HuH-7 (cell line): ENCODE measurements around the gene ZNF462.
"Not testable (repeated sequence)": the region's sequence is repeated elsewhere in the genome, so short reads cannot be mapped to it uniquely, and the experiment has no call there.

ENCODE experiments used
- DNase-seq: peaks from one replicate; pipeline ENCODE4 v3.0.0; 2011; ENCODE audit warnings: low spot score

Gene ZNF462

DNA sequence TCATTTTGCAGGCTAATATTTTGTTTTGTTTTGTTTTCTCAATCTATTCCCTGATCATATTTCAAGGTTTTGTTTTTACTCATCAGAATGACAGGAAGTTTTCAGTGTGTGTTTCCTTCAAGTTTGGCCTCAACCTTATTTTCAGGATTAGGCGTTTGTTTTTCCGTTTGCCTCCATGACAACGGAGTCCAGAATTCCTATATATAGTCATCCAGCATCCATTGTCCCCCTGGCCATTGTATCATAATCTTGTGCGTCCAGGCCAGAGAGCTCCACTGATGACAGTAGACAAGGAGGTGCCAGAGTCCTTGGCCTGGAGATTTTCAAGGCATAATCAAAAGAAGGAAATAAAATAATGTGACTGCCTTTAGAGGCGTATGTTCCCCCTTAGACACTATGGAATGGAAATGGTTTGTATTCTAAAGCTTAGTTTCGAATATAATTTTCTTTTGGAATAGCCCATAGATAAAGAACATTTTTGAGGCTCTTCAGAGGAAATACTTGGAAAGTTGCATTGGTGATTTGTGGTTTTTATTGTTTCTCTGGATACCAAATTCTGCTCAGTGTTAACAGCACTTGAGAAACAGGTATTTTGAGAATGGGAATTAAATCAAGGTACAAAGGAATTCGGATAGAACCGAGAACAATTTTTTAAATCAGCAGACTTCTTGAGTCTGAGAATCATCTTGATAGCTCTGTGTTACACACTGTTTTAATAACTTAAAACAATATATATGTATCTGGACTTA, 99.8 kb downstream of the ZNF462 start:
- no peak for DNase-seq

DNA sequence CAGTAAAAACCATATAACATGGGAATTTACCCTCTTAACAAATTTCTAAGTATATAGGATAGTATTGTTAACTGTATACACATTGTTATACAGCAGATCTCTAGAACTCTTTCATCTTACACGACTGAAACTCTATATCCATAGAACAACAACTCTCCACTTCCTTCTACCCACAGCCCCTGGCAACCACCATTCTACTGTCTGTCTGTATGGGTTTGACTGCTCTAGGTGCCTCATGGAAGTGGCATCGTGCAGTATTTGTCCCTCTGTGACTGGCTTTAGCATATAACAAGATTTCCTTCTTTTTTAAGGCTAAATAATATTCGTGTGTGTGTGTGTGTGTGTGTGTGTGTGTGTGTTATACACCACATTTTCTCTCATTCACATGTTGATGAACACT, 100.7 kb downstream of the ZNF462 start:
- no peak for DNase-seq

DNA sequence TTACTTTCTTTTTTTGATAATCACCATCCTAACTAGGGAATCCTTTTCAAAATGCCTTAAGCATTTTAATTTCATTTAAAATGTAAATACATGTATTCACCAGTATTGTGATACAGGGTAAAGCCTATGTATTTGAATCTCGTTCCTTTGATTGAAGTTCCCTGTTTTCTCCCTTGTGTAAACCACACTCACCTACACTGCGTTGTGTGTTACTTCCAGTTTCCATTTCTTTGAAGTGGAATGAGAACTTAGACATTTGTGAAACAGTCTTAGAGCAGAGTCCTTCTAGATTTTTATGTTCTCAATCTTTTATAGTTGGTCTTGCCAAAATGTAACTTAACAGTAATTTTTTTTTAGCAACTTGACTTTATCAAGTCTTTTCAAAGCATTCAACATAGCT, 101.4 kb downstream of the ZNF462 start:
- no peak for DNase-seq

DNA sequence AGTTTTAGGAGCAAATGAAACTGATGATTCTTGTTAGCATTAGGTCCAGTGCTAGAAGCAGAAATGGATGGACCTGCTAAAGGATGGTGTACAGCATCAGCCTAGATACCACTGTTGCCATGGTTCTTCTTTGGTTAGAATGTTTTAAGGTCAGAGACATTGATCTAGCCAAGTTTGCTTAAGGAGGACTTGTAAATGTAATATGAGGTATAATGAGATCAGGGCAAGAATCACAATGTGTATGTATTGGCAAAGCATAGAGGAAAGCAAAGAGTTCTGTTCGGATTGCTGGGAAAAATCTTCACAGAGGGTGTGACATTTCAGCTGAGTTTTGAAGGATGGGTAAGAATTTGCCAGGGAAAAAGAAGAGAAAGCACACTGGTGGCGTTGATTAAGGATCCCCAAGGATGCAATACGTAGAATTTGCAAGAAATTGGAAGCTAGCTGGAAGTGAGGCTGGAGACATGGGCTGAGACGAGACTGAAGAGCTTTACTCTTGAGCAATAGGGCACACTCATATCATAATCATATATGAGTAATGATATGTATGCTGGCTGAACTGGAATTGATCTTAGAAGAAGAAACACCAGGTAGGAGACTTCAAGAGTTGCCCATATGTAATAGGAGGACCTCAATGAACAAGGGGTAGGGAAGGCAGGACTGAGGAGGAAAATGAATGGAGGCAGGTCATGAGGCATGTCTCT, 102.0 kb downstream of the ZNF462 start:
- no peak for DNase-seq

DNA sequence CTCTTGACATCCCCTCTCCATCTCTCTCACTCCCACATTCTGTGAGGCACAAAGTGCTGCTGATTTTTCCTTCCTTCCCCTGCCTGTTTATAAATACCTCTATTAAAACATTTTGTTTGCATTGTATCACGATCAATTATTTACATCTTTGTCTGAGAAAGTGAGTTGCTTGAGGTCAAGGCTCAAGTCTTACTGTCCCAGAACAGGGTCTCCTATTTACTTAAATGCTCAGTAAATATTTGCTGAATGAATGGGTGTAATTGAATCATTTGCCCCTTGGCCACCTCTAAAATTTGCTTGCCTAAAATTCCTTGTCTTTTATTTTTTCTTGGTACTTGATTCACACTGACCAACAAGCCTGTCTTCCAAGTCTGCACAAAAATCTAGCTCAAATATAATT, 103.5 kb downstream of the ZNF462 start:
- no peak for DNase-seq

DNA sequence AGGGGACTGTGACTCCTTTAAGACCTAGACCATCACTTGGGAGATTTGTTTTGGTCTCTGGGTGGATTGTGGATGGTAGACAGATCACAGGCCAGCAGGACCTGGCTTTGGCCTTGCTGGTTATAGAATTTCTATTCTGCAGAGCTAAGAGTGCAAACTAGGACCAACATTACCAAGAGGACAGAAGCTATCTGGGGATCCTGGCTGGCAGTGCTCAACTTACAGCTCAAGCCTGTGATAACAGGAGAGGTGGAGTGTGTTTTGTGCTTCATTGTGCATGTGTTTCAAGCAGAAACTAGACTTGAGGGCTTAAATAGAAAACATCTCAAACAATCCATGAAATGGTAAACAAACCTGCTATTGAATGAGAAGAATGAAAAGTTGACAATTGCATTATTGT, 106.7 kb downstream of the ZNF462 start:
- no peak for DNase-seq

DNA sequence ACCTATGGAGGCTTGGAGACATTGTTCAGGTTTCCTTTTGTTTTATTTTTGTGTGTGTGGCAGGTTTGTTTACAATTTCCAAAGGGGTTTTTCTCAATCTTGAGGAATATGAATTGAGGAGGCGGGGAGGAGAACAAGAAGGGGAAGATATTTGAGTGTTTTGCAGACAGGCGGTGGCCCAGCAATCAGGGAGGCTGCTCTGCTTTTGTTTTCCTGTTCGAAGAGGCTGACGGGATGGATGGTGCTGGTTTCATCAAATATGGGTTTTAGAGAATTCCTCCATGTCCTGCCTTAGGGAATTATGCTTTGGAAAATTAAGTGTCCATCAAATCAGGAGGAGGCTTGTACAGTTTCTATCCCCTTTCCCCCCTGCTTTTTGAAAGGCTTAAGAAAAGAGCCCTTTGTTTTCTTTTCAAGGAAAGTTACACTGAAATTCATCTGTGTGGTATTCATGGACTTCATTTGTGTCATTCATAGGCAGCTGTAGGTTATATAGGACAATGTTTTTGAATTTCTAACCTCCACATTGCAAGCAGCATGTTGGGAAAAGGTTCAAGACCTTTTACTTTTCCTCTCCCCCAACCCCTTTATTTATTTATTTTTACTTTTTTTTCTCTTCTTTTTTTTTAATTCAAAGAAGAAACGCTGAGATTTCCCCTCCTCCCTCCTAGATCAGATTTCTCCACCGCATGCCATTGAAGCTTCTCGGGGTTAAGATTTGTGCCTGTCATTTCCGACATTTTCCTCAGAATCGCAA, 107.4 kb downstream of the ZNF462 start:
- no peak for DNase-seq

DNA sequence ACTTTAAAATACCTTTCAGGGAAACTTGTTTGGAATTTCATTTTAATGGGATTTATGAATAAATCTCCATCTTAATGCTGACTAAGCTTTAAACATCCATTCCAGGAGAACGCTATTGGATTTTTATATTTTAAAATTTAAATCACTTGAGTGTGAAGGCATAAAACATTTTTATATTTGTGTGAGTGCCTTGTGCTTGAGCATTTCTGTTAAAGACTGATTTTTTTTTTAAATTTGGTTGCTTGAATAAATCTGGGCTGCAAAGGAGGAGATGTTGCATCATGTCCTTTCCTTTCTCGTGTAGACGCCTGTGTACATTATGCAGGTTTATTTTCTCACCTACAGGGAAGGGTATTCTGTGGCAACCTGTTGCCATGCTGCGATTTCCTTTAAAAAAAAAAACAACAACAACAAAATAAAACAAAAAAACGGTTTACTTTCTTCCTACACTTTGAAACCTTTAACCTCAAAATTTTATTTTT, 108.1 kb downstream of the ZNF462 start:
- no peak for DNase-seq

DNA sequence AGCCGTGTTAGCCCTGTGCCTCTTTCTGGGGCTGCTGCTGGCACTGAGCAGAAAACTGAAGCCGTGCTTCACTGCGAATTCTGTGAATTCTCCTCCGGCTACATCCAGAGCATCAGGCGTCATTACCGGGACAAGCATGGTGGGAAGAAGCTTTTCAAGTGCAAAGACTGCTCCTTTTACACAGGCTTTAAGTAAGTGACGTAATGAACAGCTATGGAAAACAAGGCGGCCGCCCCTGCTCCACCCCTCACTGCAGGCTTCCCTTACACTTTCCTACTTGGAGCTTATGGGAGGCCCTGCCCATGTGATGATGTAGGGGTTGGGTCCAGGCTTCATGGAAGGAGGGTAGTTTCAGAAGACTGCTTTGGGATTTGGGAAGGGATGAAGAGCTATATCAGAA, 109.1 kb downstream of the ZNF462 start:
- DNase-seq: no peak

DNA sequence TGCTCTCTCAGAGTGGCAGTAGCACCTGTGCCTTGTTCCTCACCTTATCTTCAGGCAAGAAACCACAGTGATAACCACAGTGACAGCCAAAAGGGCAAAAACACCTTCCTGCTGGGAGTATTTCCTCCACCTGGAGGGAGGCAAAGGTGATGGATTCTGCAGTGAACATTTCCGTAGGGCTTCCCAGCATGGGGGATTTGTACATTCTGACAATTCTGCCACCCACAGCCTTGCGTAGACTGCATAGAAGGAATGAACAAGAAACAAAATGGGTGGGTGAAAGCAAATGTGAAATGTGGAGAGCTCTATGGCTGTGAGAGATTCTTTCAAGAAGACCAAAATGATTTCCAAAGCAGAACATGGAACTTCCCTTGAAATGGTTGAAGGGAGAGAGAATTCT, 111.4 kb downstream of the ZNF462 start:
- no peak for DNase-seq

DNA sequence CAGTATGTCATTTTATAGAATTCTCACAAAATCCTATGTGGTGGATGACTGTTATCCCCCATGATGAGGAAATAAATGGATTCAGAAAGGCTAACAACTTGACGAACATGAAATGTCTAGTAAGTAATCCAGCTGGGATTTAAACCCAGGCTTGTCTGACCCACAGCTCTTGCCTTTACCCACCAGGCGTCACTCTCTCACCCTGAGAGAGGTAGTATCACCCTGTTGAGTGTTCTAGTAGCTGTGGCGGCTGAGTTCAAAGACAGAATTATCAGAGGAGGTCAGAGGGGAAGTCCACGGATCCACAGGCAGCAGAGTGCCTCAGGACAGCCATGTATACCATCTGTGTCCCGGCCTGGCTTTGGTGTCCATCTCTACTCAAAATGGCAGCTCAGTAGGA, 113.8 kb downstream of the ZNF462 start:
- peak; percentile 8 for DNase-seq

DNA sequence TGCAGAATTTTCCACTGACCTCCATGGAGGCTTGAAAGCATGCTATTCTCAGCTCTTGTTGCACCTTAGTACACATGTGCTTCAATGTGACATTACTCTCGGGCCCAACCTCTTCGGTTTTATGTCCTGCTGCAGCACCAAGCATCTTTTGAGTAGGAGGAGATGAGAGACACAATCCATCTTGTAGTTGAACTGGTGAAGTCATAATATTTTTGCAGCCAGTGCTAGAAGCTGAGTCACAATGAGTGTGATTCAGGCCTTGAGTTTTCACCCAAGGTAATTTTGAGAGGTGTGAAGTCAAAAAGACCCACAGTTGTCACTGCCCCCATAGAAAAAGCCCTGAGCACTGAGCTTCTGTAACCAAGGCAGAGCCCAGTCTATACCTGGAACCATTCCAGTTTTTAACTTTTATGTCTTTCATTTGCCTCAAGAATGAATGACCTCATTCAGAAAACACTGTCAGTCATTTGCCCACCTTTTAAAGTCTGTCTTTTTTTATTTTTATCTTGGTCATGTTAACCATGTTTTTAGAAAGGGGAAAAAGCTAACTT, 117.7 kb downstream of the ZNF462 start:
- no peak for DNase-seq

DNA sequence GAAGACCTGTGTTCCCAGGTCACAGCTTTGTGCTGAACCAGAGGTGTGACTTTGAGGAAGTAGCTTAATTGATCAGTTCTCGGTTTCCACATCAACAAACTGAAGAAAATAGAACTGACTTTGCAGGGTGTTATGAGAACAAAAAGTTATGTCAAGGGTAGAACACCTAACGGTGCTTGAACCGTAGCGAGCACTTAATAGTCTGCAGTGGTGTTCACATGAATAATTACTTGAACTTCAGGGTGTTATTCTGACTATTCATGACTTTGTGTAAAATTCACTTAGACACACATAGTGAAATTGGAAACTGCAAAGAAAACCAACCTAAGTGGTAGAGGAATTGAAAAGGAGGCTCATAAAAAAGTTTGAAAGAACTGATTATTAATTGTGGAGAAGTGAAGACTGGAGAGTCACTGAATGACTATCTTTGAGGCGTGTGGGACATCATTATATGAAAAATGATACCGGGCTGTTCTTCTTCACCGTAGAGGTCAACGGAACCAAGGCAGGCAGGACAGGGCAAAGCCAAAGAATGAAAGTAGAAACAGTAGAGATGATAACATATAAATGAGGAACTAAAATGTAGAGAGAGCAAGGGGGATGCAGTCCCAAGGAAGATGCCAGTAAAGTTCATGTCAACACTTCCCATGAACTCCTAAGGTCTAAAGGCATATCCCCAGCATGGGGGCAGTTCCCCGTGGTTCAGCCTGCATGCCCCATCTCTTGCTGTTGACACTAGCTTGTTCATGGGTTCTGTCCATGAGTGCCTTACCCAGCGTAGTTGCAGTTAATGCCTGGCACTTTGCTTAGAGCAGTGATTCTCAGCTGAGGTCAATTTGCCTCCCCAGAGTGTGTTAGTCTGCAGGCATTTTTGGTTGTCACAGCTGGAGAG, 118.7 kb downstream of the ZNF462 start:
- no peak for DNase-seq

DNA sequence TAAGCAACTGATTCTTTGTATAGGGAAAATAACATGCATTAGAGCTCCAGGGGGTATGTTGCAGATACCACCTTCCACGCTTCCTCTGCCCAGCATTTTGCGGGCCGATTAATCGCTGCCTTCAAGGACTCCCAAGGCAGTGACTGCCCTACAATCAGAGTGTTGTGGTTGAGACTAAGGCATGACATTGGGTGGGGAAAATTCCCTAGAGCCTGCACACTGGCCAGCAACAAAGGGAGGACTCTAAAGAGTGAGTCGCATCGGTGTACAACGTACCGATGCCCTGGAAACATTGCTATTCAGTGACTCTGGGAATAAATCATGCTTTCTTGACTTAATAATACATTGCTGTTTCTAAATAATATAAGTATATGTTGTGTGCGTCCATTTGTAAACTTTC, 119.7 kb downstream of the ZNF462 start:
- no peak for DNase-seq

DNA sequence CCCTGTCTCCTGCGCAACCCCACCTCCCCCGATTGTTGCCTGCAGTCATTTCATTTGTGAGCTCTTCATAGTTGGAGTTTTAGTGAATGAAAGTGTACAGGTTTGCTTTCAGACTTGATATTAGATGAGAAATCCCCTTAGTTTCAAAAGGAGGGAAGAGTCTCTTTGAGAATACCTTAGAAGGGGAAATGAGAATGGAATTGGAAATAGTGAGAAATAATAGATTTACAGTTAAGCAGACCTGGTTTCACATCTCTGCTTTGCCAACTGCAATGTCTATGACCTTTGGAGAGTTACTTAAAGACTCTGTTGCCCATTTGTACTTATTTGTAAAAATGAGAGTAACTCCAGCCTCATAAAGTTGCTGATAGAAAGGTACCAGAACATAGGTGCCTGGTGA, 120.4 kb downstream of the ZNF462 start:
- DNase-seq: no peak

DNA sequence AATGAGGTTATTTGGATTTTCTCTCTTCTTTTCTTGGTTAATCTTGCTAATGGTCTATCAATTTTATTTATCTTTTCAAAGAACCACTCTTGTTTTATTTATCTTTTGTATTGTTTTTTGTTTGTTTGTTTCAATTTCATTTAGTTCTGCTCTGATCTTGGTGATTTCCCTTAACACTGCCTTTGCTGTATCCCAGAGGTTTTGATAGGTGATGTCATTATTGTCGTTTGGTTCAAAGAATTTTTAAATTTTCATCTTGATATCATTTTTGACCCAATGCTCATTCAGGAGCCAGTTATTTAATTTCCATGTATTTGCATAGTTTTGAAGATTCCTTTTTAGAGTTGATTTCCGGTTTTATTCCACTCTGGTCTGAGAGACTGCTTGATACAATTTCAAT, 126.9 kb downstream of the ZNF462 start:
- DNase-seq: not testable (repeated sequence)

DNA sequence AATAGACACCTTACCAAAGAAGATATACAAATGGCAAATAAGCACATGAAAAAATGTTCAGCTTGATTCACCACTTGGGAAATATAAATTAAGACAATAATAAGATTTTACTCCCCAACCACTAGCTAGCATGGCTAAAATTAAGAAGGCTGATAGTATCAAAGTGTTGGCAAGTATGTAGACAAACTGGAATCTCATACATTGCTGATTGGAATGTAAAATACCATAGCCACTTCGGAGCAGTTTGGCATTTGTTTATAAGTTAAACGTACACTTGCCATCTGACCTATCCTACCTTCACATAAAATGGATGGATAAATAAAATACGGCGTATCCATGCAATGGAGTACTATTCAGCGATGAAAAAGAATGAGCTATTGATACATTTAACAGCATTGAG, 129.2 kb downstream of the ZNF462 start:
- DNase-seq: no peak

DNA sequence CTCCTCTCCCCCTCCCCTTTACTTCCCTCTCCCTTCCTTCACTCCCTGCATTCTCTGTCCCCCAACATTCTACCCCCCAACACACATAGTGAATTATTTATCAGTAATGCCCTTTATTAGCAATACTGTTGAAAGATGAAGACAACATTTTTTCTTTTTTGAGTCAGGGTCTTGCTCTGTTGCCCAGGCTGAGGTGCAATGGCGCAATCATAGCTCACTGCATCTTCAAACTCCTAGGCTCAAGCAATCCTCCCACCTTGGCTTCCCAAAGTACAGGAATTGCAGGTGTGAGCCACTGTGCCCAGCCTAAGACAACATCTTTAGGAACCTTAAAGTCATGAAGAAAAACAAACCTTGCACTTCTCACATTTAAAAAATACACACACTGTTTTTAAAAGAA, 130.6 kb downstream of the ZNF462 start:
- DNase-seq: no peak

DNA sequence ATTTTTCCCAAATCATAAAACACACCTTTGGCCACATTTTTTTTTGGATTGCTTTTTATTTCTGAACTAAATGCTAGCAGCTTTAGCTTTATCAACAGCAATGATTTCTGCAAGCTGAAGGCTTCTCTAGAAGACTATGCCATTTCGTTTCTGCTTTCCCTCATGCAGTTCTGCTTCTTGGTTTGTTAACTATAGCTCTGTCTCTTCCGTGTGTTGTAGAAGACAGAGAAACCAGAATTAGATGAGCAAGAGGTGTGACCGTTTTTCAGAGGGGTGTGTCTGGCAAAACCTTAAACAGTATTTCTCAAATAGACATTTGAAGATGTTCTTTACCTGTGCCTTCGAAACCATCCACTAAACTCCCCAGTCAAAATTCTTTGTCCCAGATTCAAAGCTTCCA, 131.5 kb downstream of the ZNF462 start:
- DNase-seq: no peak

DNA sequence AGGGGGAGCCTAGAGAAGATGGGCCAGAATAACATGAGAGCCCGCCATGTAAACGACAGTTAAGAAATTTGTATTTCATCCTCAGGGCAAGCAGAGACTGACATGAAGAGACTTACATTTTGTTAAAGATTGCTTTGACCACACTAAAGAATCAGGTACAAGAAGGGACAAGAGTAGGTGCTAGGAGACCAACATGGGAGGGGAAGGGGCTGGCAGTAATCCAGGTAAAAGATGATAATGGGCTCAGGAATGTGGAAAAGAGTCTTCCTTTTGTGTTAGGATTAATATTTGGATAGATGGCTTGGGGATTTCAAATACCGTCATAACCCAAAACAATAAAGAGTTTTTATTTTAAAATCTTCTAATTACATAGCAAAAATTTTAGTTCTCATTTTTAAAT, 137.3 kb downstream of the ZNF462 start:
- DNase-seq: no peak

DNA sequence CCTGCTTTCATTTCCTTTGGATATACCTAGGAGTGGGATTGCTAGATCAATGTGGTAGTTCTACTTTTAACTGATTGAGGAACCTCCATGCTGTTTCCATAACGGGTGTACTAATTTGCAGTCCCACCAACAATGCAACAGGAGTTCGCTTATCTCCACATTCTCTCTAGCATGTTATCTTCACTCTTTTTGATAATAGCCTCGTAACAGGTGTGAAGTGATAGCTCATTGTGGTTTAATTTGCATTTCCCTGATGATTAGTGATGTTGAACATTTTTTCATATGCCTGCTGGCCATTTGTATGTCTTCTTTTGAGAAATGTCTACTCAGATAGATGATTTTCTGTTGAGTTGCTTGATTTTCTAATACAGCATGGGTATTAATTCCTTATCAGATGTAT, 142.2 kb downstream of the ZNF462 start:
- no peak for DNase-seq

DNA sequence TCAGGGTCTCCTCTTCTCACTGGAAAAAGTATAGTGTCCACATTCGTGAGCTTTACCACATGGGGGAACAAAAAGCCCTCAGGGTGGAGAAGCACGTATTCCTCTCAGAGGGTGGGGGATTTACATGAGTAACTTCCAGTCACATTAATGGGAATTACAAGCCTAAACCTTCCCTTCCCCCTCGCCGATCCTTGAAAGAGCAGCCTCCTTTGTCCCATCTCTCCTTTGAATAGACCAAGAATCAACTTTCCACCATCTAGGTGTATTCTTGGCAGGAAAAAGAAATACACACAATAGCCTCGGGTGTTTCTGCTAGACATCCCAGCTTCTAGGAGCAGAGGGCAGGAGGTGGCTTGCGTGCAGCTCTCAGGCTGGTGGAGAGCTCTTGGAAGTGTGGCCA, 144.4 kb downstream of the ZNF462 start:
- no peak for DNase-seq
